MM.1S (cell line): ENCODE data around the gene ASIC4.

Source experiments
- DNase-seq: peaks from one replicate; pipeline ENCODE4 v3.0.0-alpha.2; 2015
- H2AFZ ChIP-seq: fragments of 300-600 bp; sonication (generic); 2 replicates; pipeline ENCODE4 v1.6.0; 2016; ENCODE audit warnings: antibody characterized with exemption, low read length
- H3F3A ChIP-seq: fragments of 300-600 bp; sonication (generic); 2 replicates; pipeline ENCODE4 v1.6.1; 2016; ENCODE audit warnings: mild to moderate bottlenecking, antibody characterized with exemption, low read length, moderate library complexity, mixed read lengths; ENCODE audit not compliant: insufficient read depth
- H3K27ac ChIP-seq: fragments of 300-600 bp; sonication (generic); 2 replicates; pipeline ENCODE4 v1.5.1; 2016; ENCODE audit warnings: mild to moderate bottlenecking, low read length
- H3K27me3 ChIP-seq: fragments of 300-600 bp; sonication (generic); replicated peaks from 2 replicates; pipeline ENCODE4 v1.6.0; 2016; ENCODE audit warnings: low read length; ENCODE audit not compliant: insufficient read depth
- H3K36me3 ChIP-seq: fragments of 300-600 bp; sonication (generic); replicated peaks from 2 replicates; pipeline ENCODE4 v1.6.1; 2016; ENCODE audit warnings: mild to moderate bottlenecking, low read length, mixed read lengths; ENCODE audit not compliant: insufficient read depth
- H3K4me1 ChIP-seq: fragments of 300-600 bp; sonication (generic); 2 replicates; pipeline ENCODE4 v1.6.1; 2016; ENCODE audit warnings: low read length, mixed read lengths
- H3K4me2 ChIP-seq: fragments of 300-600 bp; sonication (generic); 2 replicates; pipeline ENCODE4 v1.6.0; 2016; ENCODE audit warnings: low read depth, low read length
- H3K4me3 ChIP-seq: fragments of 300-600 bp; sonication (generic); 2 replicates; pipeline ENCODE4 v1.5.1; 2016; ENCODE audit warnings: low read length, mixed read lengths
- H3K79me2 ChIP-seq: fragments of 300-600 bp; sonication (generic); 2 replicates; pipeline ENCODE4 v1.6.1; 2016; ENCODE audit warnings: mixed run types, low read length, mixed read lengths
- H3K9ac ChIP-seq: fragments of 300-600 bp; sonication (generic); 2 replicates; pipeline ENCODE4 v1.6.1; 2016; ENCODE audit warnings: low read length, mixed read lengths
- H3K9me2 ChIP-seq: fragments of 300-600 bp; sonication (generic); replicated peaks from 2 replicates; pipeline ENCODE4 v1.6.1; 2016; ENCODE audit warnings: mild to moderate bottlenecking, low read length, mixed read lengths; ENCODE audit not compliant: insufficient read depth
- H3K9me3 ChIP-seq: fragments of 300-600 bp; sonication (generic); replicated peaks from 2 replicates; pipeline ENCODE4 v1.6.1; 2016; ENCODE audit warnings: mild to moderate bottlenecking, low read length, mixed read lengths; ENCODE audit not compliant: insufficient read depth
- H4K20me1 ChIP-seq: fragments of 300-600 bp; sonication (generic); 2 replicates; pipeline ENCODE4 v1.6.1; 2016; ENCODE audit warnings: mild to moderate bottlenecking, low read length, moderate library complexity, mixed read lengths; ENCODE audit not compliant: insufficient read depth
- EZH2 ChIP-seq: fragments of 300-600 bp; sonication (generic); optimal IDR thresholded peaks from 2 replicates; pipeline ENCODE3; 2017; ENCODE audit warnings: low read depth, mild to moderate bottlenecking, antibody characterized with exemption, low read length, mixed read lengths
- EZH2phosphoT487 ChIP-seq: fragments of 300-600 bp; sonication (generic); IDR thresholded peaks from 2 replicates; pipeline ENCODE4 v1.6.1; 2018; ENCODE audit warnings: antibody characterized with exemption, low read length
- TF ChIP-seq, protein P1 (sequence below): fragments of 300-600 bp; sonication (generic); IDR thresholded peaks from 2 replicates; pipeline ENCODE4 v1.5.1; 2016; ENCODE audit warnings: antibody characterized with exemption, low read length, mixed read lengths

ASIC4 gene

GRCh38 chr2:219566640-219567039, 52.4 kb downstream of the ASIC4 start:
- no peaks in the 10 kb centered on the region for H3K36me3 ChIP-seq
- H4K20me1 ChIP-seq, result no peaks in the 10 kb centered on the region
- H3K9me3 ChIP-seq, result no peaks in the 10 kb centered on the region
- H3F3A ChIP-seq, result no peaks in the 10 kb centered on the region
- no peak overlapping the region for H3K4me3 ChIP-seq
- H2AFZ ChIP-seq, result no peak overlapping the region
- no peak for DNase-seq
- peaks cover 86% of the 10 kb centered on the region for H3K27me3 ChIP-seq
- no peak overlapping the region for H3K9ac ChIP-seq
- H3K9me2 ChIP-seq, result no peaks in the 10 kb centered on the region
- no peaks in the 10 kb centered on the region for H3K79me2 ChIP-seq
- H3K27ac ChIP-seq, result no peak overlapping the region
- no peak for TF ChIP-seq EZH2
- H3K4me2 ChIP-seq, result no peak overlapping the region
- no peaks in the 10 kb centered on the region for H3K4me1 ChIP-seq

DNA sequence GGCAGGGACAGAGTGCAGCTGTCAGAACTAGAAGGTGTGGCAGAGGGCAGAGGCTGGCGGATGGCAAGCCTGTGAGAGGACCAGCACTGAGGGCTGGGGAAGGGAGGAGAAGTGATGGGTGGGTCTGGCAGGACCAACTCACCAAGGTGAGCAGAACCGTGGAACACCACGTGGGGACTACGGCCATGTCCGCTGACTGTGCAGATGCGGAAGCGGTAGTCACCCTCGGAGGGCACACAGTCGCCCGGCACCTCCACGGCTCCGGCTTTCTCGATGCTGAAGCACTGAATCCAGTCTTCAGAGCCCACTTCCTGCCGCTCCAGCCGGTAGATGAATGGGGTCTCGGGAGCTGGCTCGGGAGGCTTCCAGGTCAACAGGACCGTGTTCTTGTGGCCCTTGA, 52.8 kb downstream of the ASIC4 start:
- TF ChIP-seq, protein P1, sequence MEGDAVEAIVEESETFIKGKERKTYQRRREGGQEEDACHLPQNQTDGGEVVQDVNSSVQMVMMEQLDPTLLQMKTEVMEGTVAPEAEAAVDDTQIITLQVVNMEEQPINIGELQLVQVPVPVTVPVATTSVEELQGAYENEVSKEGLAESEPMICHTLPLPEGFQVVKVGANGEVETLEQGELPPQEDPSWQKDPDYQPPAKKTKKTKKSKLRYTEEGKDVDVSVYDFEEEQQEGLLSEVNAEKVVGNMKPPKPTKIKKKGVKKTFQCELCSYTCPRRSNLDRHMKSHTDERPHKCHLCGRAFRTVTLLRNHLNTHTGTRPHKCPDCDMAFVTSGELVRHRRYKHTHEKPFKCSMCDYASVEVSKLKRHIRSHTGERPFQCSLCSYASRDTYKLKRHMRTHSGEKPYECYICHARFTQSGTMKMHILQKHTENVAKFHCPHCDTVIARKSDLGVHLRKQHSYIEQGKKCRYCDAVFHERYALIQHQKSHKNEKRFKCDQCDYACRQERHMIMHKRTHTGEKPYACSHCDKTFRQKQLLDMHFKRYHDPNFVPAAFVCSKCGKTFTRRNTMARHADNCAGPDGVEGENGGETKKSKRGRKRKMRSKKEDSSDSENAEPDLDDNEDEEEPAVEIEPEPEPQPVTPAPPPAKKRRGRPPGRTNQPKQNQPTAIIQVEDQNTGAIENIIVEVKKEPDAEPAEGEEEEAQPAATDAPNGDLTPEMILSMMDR, result no peak
- TF ChIP-seq EZH2, result no peak
- TF ChIP-seq EZH2phosphoT487, result no peak
- no peak overlapping the region for H3K4me2 ChIP-seq
- H3F3A ChIP-seq, result no peaks in the 10 kb centered on the region
- no peaks in the 10 kb centered on the region for H3K4me1 ChIP-seq
- no peaks in the 10 kb centered on the region for H3K9me2 ChIP-seq
- no peak overlapping the region for H3K9ac ChIP-seq
- no peaks in the 10 kb centered on the region for H3K36me3 ChIP-seq
- no peak overlapping the region for H3K27ac ChIP-seq
- no peak overlapping the region for H3K4me3 ChIP-seq
- H3K9me3 ChIP-seq, result no peaks in the 10 kb centered on the region
- H2AFZ ChIP-seq, result no peak overlapping the region
- no peak for DNase-seq
- peaks cover 86% of the 10 kb centered on the region for H3K27me3 ChIP-seq
- H4K20me1 ChIP-seq, result no peaks in the 10 kb centered on the region
- no peaks in the 10 kb centered on the region for H3K79me2 ChIP-seq

DNA sequence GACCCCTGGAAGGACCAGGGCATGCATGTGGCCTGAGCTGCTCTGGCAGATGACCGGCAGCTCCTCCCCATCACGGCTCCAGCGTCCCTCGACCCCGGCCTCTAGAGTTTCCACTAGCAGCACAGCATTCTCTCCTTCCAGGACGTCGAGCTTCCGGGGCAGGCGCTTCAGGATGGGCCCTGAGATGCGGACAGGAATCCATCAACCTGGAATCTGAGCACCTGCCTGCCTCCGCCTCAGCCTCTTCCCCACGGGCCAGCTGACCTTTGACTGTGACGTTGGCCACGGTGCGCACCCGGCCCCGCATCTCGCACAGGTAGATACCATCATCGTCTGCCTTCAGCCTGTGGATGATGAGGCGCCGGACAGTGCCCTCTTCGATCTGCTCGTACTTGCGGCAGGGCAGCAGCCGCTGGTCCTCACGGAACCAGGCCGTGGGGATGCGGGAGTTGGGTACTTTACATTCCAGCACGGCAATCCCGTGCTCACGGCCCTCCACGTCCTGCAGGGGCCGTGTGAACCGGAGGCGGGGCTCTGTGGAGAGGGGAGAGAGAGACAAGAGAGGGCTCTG, 53.6 kb downstream of the ASIC4 start:
- Histone ChIP-seq H3K9me2 (no peaks in the 10 kb centered on the region), H3K9me3 (no peaks in the 10 kb centered on the region), H3K4me2 (no peak overlapping the region), H3K79me2 (no peaks in the 10 kb centered on the region), H2AFZ (no peak overlapping the region), H3K36me3 (no peaks in the 10 kb centered on the region), H4K20me1 (no peaks in the 10 kb centered on the region), H3F3A (no peaks in the 10 kb centered on the region), H3K9ac (no peak overlapping the region), H3K4me3 (no peak overlapping the region), H3K27ac (no peak overlapping the region), H3K27me3 (peaks cover 86% of the 10 kb centered on the region), H3K4me1 (no peaks in the 10 kb centered on the region)
- no peak for TF ChIP-seq EZH2
- no peak for TF ChIP-seq EZH2phosphoT487
- TF ChIP-seq, protein P1, result no peak
- no peak for DNase-seq

DNA sequence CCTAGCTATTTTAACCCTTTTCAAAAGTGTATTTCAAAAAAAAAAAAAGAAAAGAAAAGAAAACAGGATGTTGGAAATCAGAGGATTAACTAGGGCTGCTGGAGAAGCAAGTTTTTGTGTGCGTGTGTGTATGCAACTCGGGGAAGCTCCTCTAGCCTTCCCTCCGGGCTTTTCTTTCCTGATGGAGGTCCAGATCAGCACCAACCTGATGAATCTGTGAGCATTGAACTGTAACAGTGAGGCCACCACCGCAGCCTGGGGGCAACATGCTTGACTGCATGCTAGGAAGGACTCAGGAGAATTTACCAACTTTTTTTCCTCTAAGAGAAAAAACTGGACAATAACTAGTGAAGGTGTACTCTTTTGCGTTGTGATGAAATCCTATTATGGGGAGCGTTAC, 54.8 kb downstream of the ASIC4 start:
- Histone ChIP-seq H3K27ac (no peak overlapping the region), H3K36me3 (no peaks in the 10 kb centered on the region), H3K4me3 (no peak overlapping the region), H3K9ac (no peak overlapping the region), H3K79me2 (no peaks in the 10 kb centered on the region), H3K27me3 (peaks cover 82% of the 10 kb centered on the region), H4K20me1 (no peaks in the 10 kb centered on the region), H3K9me2 (no peaks in the 10 kb centered on the region), H3K4me1 (no peaks in the 10 kb centered on the region), H3K9me3 (no peaks in the 10 kb centered on the region), H3K4me2 (no peak overlapping the region), H3F3A (no peaks in the 10 kb centered on the region), H2AFZ (no peak overlapping the region)
- DNase-seq, result no peak
- TF ChIP-seq, protein P1, result no peak
- TF ChIP-seq EZH2, result no peak
- TF ChIP-seq EZH2phosphoT487, result no peak
